Upper lobe of right lung (tissue), 1 donor: Measurements from ENCODE around the gene PPP1R3C. TPM values are rescaled to one million over a fixed set of nuclear protein-coding genes. Genes with fewer than 3 reads are reported as not detected.

Source experiments
- ATAC-seq: fragments of 200-7000 bp; cut with Tn5 transposase; one replicate; pipeline ENCODE4 v1.9.1; 2020; ENCODE audit warnings: mild to moderate bottlenecking, moderate library complexity
- DNase-seq: peaks from one replicate; pipeline ENCODE4 v3.0.0-alpha.2; 2020
- H3K27ac ChIP-seq: fragments of 200-600 bp; one replicate; pipeline ENCODE4 v1.8.0; 2022
- H3K27me3 ChIP-seq: fragments of 200-600 bp; one replicate; pipeline ENCODE4 v1.8.0; 2022; ENCODE audit warnings: mild to moderate bottlenecking
- H3K36me3 ChIP-seq: fragments of 200-600 bp; one replicate; pipeline ENCODE4 v1.8.0; 2022
- H3K4me1 ChIP-seq: fragments of 200-600 bp; one replicate; pipeline ENCODE4 v1.8.0; 2022
- H3K4me3 ChIP-seq: fragments of 200-600 bp; one replicate; pipeline ENCODE4 v1.8.0; 2022; ENCODE audit warnings: mild to moderate bottlenecking
- H3K9me3 ChIP-seq: fragments of 200-600 bp; one replicate; pipeline ENCODE4 v1.8.0; 2022
- CTCF ChIP-seq: fragments of 200-600 bp; IDR thresholded peaks from one replicate; pipeline ENCODE4 v1.8.0; 2022; ENCODE audit warnings: antibody characterized with exemption
- intact Hi-C: fragments of 100-400 bp; cut with DNase I; formaldehyde crosslinking; loops from one replicate; pipeline ENCODE4 v1.11.0; 2022
- total RNA-seq: library from RNA; stranded (reverse); fragmentation: NEBNext Ultra II Directional; extraction: Animal tissue kit (Norgen Biotek cat#: 25700); gene quantifications from one replicate; pipeline ENCODE4 v1.2.1, GENCODE V29; 2021
- donor health status: DM: no; HTN: yes; CAD: no; lungs with severe emphysema.

PPP1R3C gene
- total RNA-seq, 1 donor from 2014 or later = 15.1 TPM

GRCh38 chr10:91603931-91604331 is 28.9 kb downstream of the PPP1R3C start:
- Histone ChIP-seq H3K27ac (no peak overlapping the region), H3K4me1 (peaks cover 8% of the 10 kb centered on the region), H3K36me3 (no peaks in the 10 kb centered on the region), H3K4me3 (no peak overlapping the region), H3K27me3 (no peaks in the 10 kb centered on the region), H3K9me3 (peaks cover 3% of the 10 kb centered on the region)
- DNase-seq = no peak
- ATAC-seq = no peak
- intact Hi-C loops = no loop called here
- TF ChIP-seq CTCF = no peak

- no peak for TF ChIP-seq CTCF
- H3K4me3 ChIP-seq = no peak overlapping the region
- no peaks in the 10 kb centered on the region for H3K27me3 ChIP-seq
- H3K4me1 ChIP-seq = peaks cover 2% of the 10 kb centered on the region
- no peak overlapping the region for H3K27ac ChIP-seq
- no peak for DNase-seq
- intact Hi-C loops = no loop called here
- no peaks in the 10 kb centered on the region for H3K36me3 ChIP-seq
- no peak for ATAC-seq
- peaks cover 3% of the 10 kb centered on the region for H3K9me3 ChIP-seq
These were observed 29.9 kb downstream of the PPP1R3C start for GRCh38 chr10:91602868-91603568.

- DNase-seq = no peak
- Histone ChIP-seq H3K27me3 (no peaks in the 10 kb centered on the region), H3K9me3 (peaks cover 3% of the 10 kb centered on the region), H3K4me1 (no peaks in the 10 kb centered on the region), H3K36me3 (no peaks in the 10 kb centered on the region), H3K27ac (no peak overlapping the region), H3K4me3 (no peak overlapping the region)
- ATAC-seq = no peak
- no peak for TF ChIP-seq CTCF
- intact Hi-C loops = no loop called here
These were observed 30.4 kb downstream of the PPP1R3C start for GRCh38 chr10:91602449-91602848.

GRCh38 chr10:91601212-91601611 is 31.7 kb downstream of the PPP1R3C start:
- Histone ChIP-seq H3K27me3 (no peaks in the 10 kb centered on the region), H3K4me3 (no peak overlapping the region), H3K4me1 (no peaks in the 10 kb centered on the region), H3K36me3 (no peaks in the 10 kb centered on the region), H3K27ac (no peak overlapping the region), H3K9me3 (peaks cover 3% of the 10 kb centered on the region)
- no peak for DNase-seq
- no peak for ATAC-seq
- intact Hi-C loops = no loop called here
- no peak for TF ChIP-seq CTCF

- intact Hi-C loops = no loop called here
These were observed 34.5 kb downstream of the PPP1R3C start for GRCh38 chr10:91598211-91598977.

More at GRCh38 chr10:91598211-91598977, 34.5 kb downstream of the PPP1R3C start:
- Histone ChIP-seq H3K4me1 (no peaks in the 10 kb centered on the region), H3K27ac (no peak overlapping the region), H3K27me3 (no peaks in the 10 kb centered on the region), H3K4me3 (no peak overlapping the region), H3K9me3 (no peaks in the 10 kb centered on the region), H3K36me3 (no peaks in the 10 kb centered on the region)
- ATAC-seq (no peak), DNase-seq (no peak)
- no peak for TF ChIP-seq CTCF
